Fibroblast of skin of right quadriceps (primary cell): ENCODE measurements around the gene CEACAM21.

Experiments
- DNase-seq: peaks from one replicate; pipeline ENCODE4 v3.0.0-alpha.2; 2013

CEACAM21 gene

GRCh38 chr19:41587838-41588210, 11.9 kb downstream of the CEACAM21 start:
- DNase-seq, result no peak

GRCh38 chr19:41588497-41589209, 12.7 kb downstream of the CEACAM21 start:
- peak; percentile 8 for DNase-seq

GRCh38 chr19:41589371-41589770, 13.4 kb downstream of the CEACAM21 start:
- no peak for DNase-seq

GRCh38 chr19:41590936-41591335, 15.0 kb downstream of the CEACAM21 start:
- DNase-seq, result no peak

- no peak for DNase-seq
These were observed 16.1 kb downstream of the CEACAM21 start for GRCh38 chr19:41591951-41592562.

- DNase-seq, result peak; percentile 72
These were observed 19.4 kb downstream of the CEACAM21 start for GRCh38 chr19:41595258-41595889.

GRCh38 chr19:41595890-41596280, 19.9 kb downstream of the CEACAM21 start:
- no peak for DNase-seq

GRCh38 chr19:41597600-41598041, 21.7 kb downstream of the CEACAM21 start:
- DNase-seq, result peak; percentile 50

- no peak for DNase-seq
These were observed 23.4 kb downstream of the CEACAM21 start for GRCh38 chr19:41599175-41599966.

- DNase-seq, result no peak
These were observed 25.8 kb downstream of the CEACAM21 start for GRCh38 chr19:41601771-41602170.

GRCh38 chr19:41604831-41605230, 28.9 kb downstream of the CEACAM21 start:
- DNase-seq, result no peak

GRCh38 chr19:41606215-41606837, 30.4 kb downstream of the CEACAM21 start:
- DNase-seq, result no peak

GRCh38 chr19:41607668-41608067, 31.7 kb downstream of the CEACAM21 start:
- DNase-seq, result no peak

- DNase-seq, result no peak
These were observed 34.8 kb downstream of the CEACAM21 start for GRCh38 chr19:41610789-41611188.

- no peak for DNase-seq
These were observed 36.5 kb downstream of the CEACAM21 start for GRCh38 chr19:41612483-41612882.

- no peak for DNase-seq
These were observed 39.2 kb downstream of the CEACAM21 start for GRCh38 chr19:41615207-41615606.

- DNase-seq, result peak; percentile 4
These were observed 41.0 kb downstream of the CEACAM21 start for GRCh38 chr19:41616792-41617621.

- DNase-seq, result no peak
These were observed 42.2 kb downstream of the CEACAM21 start for GRCh38 chr19:41617941-41618730.

GRCh38 chr19:41619018-41619556, 43.1 kb downstream of the CEACAM21 start:
- DNase-seq, result no peak

GRCh38 chr19:41620171-41620570, 44.2 kb downstream of the CEACAM21 start:
- DNase-seq, result no peak

- no peak for DNase-seq
These were observed 45.3 kb downstream of the CEACAM21 start for GRCh38 chr19:41621226-41621625.
